ENCODE data around the gene KIN.
A peak's percentile ranks its signal among the peaks of the same experiment; 100 is the strongest.

The KIN gene

GRCh38 chr10:7787857-7788638 is at the start of gene KIN, which contains the start of gene ATP5F1C:
Gene KIN, minus strand, starts transcription at chr10:7787993. Its CDS starts 60 bp downstream, at chr10:7787933.
Gene ATP5F1C, plus strand, starts transcription at chr10:7788177. Its CDS starts 31 bp downstream, at chr10:7788208.
- H3K27ac ChIP-seq = peak within 1 kb of the TSS; percentile 96
- TF ChIP-seq CTCF (conservative IDR thresholded peaks at IDR 0.05) = no peak
- TF ChIP-seq ZFX (IDR thresholded peaks at IDR 0.05) = peak; percentile 98

GRCh38 chr10:7836571-7836970 is 48.8 kb upstream of the KIN start:
- TF ChIP-seq CTCF (conservative IDR thresholded peaks at IDR 0.05) = no peak
- no peak for TF ChIP-seq ZFX (IDR thresholded peaks at IDR 0.05)
- no peak overlapping the region for H3K27ac ChIP-seq

- H3K27ac ChIP-seq = no peak overlapping the region
- TF ChIP-seq CTCF (conservative IDR thresholded peaks at IDR 0.05) (no peak), ZFX (IDR thresholded peaks at IDR 0.05) (no peak)
Measured at GRCh38 chr10:7834262-7834661, 46.5 kb upstream of the KIN start.

GRCh38 chr10:7833210-7833609 is 45.4 kb upstream of the KIN start:
- TF ChIP-seq ZFX (IDR thresholded peaks at IDR 0.05) (no peak), CTCF (conservative IDR thresholded peaks at IDR 0.05) (no peak)
- H3K27ac ChIP-seq = no peak overlapping the region

- H3K27ac ChIP-seq = no peak overlapping the region
- TF ChIP-seq ZFX (IDR thresholded peaks at IDR 0.05) (no peak), CTCF (conservative IDR thresholded peaks at IDR 0.05) (no peak)
Measured at GRCh38 chr10:7832060-7832459, 44.3 kb upstream of the KIN start.

GRCh38 chr10:7829289-7829834 is 41.6 kb upstream of the KIN start:
- H3K27ac ChIP-seq = no peak overlapping the region
- TF ChIP-seq CTCF (conservative IDR thresholded peaks at IDR 0.05) = no peak
- TF ChIP-seq ZFX (IDR thresholded peaks at IDR 0.05) = no peak

- TF ChIP-seq CTCF (conservative IDR thresholded peaks at IDR 0.05) (no peak), ZFX (IDR thresholded peaks at IDR 0.05) (no peak)
- no peak overlapping the region for H3K27ac ChIP-seq
Measured at GRCh38 chr10:7826971-7827370, 39.2 kb upstream of the KIN start.

All from C4-2B (cell line).